Measurements from ENCODE around the gene NUP107.

DNA sequence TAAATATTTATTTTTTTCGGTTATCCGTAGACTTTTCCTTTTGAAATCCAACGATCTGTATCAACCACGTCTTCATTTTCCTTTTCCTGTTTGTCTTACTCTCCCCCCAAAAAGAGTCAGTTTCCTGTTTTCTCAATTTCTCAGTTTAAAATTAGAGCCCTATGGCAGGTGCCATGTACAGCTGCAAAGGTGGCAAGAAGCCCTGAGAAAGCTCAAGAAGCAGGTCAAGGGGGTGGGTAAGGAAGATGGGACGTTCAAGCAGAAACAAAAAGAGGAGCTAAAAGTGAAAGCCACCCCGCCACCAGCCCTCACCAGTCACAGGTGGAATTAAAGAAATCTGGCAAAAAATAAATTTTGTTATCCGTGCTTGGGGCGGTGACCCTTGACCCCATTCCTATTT, 85.9 kb downstream of the NUP107 start:
- TF ChIP-seq CTCF (IDR thresholded peaks at IDR 0.05; ENCODE audit: insufficient read depth, low read length, poor library complexity, severe bottlenecking) (no peak), EZH2phosphoT487 (conservative IDR thresholded peaks at IDR 0.05; ENCODE audit: low read length) (no peak)
